ENCODE data around the gene PDZD2. TPM values are rescaled to one million over a fixed set of nuclear protein-coding genes. Genes with fewer than 3 reads are reported as not detected.

Gene PDZD2
- total RNA-seq, 1 donor from 2014 or later = 4.3 TPM

DNA sequence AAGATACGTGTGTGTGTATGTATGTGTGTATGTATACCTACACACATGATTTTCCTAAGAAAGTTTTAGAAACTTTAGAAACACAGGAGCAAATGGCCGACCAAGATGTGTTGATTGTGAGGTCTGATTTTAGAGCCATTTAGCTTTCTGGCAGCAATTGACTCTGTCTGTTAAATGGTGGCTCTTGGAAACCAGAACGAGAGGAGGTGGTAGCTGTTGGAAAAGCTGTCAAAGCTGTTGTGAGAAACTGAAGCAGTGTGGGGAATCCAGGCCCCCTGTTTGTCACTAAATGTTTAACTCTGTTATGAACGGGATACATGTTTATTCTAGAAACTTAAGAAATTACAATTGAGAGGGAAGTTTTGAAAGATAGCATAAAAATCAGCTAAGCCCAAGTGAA is 443.8 kb downstream of the PDZD2 start:
- Mint-ChIP-seq H3K9me3 (no peaks in the 10 kb centered on the region), H3K27me3 (no peaks in the 10 kb centered on the region), H3K27ac (no peak overlapping the region), H3K36me3 (no peaks in the 10 kb centered on the region), H3K4me1 (ENCODE audit: unreplicated experiment) (no peaks in the 10 kb centered on the region), H3K4me3 (no peak overlapping the region)
- no peak for TF ChIP-seq CTCF (conservative IDR thresholded peaks at IDR 0.05)
- DNase-seq (ENCODE audit: extremely low spot score, unreplicated experiment) = no peak

DNA sequence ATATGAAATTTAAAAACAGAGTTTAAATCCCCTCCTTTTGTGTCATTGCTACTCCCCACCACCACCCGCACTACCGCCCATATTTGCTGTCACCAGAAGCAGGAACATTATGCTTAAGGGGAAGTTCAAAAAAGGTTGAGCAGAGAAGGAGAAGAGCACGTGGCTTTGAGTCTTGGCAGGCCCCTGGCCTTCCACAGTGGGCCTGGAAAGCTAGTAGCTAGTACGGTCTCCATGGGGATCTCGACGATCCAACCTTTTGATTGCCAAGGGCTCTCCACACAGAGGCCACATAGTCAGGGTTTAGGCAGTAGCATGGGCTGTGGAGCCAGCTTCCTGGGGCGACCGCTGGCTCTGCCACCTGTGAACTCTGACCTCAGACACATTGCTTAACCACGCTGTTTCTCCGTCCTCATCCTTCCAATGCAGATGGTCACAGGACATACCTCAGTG is 445.1 kb downstream of the PDZD2 start:
- no peak overlapping the region for H3K4me3 Mint-ChIP-seq

GRCh38 chr5:32087086-32088082 is 448.5 kb downstream of the PDZD2 start:
- Mint-ChIP-seq H3K4me1 (ENCODE audit: unreplicated experiment) (no peaks in the 10 kb centered on the region), H3K27me3 (no peaks in the 10 kb centered on the region), H3K9me3 (no peaks in the 10 kb centered on the region), H3K36me3 (no peaks in the 10 kb centered on the region), H3K4me3 (no peak overlapping the region), H3K27ac (no peak overlapping the region)
- no peak for DNase-seq (ENCODE audit: extremely low spot score, unreplicated experiment)
- TF ChIP-seq CTCF (conservative IDR thresholded peaks at IDR 0.05) = no peak

More for the DNA sequence above, 445.1 kb downstream of the PDZD2 start:
- no peak for DNase-seq (ENCODE audit: extremely low spot score, unreplicated experiment)
- no peaks in the 10 kb centered on the region for H3K27me3 Mint-ChIP-seq
- H3K27ac Mint-ChIP-seq = no peak overlapping the region
- H3K4me1 Mint-ChIP-seq (ENCODE audit: unreplicated experiment) = no peaks in the 10 kb centered on the region
- no peaks in the 10 kb centered on the region for H3K9me3 Mint-ChIP-seq
- no peaks in the 10 kb centered on the region for H3K36me3 Mint-ChIP-seq
- TF ChIP-seq CTCF (conservative IDR thresholded peaks at IDR 0.05) = no peak

DNA sequence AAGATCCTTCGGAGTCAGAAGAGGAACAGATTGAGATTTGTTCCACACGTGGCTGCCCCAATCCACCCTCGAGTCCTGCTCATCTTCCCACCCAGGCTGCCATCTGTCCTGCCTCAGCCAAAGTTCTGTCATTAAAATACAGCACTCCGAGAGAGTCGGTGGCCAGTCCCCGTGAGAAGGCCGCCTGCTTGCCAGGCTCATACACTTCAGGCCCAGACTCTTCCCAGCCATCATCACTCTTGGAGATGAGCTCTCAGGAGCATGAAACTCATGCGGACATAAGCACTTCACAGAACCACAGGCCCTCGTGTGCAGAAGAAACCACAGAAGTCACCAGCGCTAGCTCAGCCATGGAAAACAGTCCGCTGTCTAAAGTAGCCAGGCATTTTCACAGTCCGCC is 449.3 kb downstream of the PDZD2 start:
- Mint-ChIP-seq H3K4me3 (no peak overlapping the region), H3K27ac (no peak overlapping the region), H3K36me3 (peaks cover 3% of the 10 kb centered on the region), H3K27me3 (no peaks in the 10 kb centered on the region), H3K9me3 (no peaks in the 10 kb centered on the region), H3K4me1 (ENCODE audit: unreplicated experiment) (peaks cover 1% of the 10 kb centered on the region)
- TF ChIP-seq CTCF (conservative IDR thresholded peaks at IDR 0.05) = no peak
- DNase-seq (ENCODE audit: extremely low spot score, unreplicated experiment) = no peak

DNA sequence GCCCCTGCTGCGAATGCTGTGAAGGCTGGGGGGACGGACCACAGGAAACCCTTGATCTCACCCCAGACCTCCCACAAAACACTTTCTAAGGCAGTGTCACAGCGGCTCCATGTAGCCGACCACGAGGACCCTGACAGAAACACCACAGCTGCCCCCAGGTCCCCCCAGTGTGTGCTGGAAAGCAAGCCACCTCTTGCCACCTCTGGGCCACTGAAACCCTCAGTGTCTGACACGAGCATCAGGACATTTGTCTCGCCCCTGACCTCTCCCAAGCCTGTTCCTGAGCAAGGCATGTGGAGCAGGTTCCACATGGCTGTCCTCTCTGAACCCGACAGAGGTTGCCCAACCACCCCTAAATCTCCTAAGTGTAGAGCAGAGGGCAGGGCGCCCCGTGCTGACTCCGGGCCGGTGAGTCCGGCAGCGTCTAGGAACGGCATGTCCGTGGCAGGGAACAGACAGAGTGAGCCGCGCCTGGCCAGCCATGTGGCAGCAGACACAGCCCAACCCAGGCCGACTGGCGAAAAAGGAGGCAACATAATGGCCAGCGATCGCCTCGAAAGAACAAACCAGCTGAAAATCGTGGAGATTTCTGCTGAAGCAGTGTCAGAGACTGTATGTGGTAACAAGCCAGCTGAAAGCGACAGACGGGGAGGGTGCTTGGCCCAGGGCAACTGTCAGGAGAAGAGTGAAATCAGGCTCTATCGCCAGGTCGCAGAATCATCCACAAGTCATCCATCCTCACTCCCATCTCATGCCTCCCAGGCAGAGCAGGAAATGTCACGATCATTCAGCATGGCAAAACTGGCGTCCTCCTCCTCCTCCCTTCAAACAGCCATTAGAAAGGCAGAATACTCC is 450.4 kb downstream of the PDZD2 start:
- Mint-ChIP-seq H3K4me1 (ENCODE audit: unreplicated experiment) (peaks cover 3% of the 10 kb centered on the region), H3K9me3 (no peaks in the 10 kb centered on the region), H3K27ac (no peak overlapping the region), H3K4me3 (no peak overlapping the region), H3K36me3 (peaks cover 5% of the 10 kb centered on the region), H3K27me3 (no peaks in the 10 kb centered on the region)
- TF ChIP-seq CTCF (conservative IDR thresholded peaks at IDR 0.05) = no peak
- DNase-seq (ENCODE audit: extremely low spot score, unreplicated experiment) = no peak
